ENCODE data around the gene INPP4B. TPM values are rescaled to one million over a fixed set of nuclear protein-coding genes. Genes with fewer than 3 reads are reported as not detected.

INPP4B gene
- polyA plus RNA-seq, 1 experiment = 5.1 TPM

DNA sequence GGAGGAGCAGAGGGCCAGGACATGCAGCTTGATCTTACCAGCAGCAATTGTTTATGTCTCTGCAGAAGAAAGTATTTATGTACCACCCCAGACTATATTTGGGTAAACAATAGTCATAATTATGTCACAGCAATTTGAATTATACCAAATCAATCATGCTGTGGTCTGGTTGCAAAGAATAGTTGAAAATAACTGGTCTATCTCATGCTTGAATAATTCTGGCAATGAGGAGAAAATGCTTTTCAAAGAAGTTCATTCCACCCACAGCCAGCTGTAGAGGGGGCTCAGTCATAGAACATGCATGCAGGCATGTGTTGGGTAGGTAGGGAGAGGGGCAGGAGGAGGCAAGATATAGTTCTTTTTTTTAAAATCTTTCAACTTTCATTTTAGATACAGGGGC lies 810.5 kb downstream of the INPP4B start:
- DNase-seq (ENCODE audit: low read depth, low spot score) = no peak
- Histone ChIP-seq H3K4me3 (ENCODE audit: low read depth, low read length) (no peak overlapping the region), H3K27ac (ENCODE audit: low read depth, low read length) (no peak overlapping the region), H3K9me3 (ENCODE audit: control insufficient read depth, insufficient read depth, low read length) (no peaks in the 10 kb centered on the region), H3K27me3 (ENCODE audit: control insufficient read depth, insufficient read depth, low read length) (no peaks in the 10 kb centered on the region)
- TF ChIP-seq, protein P1, sequence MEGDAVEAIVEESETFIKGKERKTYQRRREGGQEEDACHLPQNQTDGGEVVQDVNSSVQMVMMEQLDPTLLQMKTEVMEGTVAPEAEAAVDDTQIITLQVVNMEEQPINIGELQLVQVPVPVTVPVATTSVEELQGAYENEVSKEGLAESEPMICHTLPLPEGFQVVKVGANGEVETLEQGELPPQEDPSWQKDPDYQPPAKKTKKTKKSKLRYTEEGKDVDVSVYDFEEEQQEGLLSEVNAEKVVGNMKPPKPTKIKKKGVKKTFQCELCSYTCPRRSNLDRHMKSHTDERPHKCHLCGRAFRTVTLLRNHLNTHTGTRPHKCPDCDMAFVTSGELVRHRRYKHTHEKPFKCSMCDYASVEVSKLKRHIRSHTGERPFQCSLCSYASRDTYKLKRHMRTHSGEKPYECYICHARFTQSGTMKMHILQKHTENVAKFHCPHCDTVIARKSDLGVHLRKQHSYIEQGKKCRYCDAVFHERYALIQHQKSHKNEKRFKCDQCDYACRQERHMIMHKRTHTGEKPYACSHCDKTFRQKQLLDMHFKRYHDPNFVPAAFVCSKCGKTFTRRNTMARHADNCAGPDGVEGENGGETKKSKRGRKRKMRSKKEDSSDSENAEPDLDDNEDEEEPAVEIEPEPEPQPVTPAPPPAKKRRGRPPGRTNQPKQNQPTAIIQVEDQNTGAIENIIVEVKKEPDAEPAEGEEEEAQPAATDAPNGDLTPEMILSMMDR (IDR thresholded peaks at IDR 0.05; ENCODE audit: low read depth, low read length) = no peak
- ChIA-PET CTCF (interaction anchor here (0.6 kb wide), 1 partner anchor 326 kb away, joined by 3 read pairs; no protein-coding TSS in a partner anchor), POLR2A (no interaction called here)

GRCh38 chr4:142034101-142034500 lies 812.0 kb downstream of the INPP4B start:
- TF ChIP-seq, protein P1 (IDR thresholded peaks at IDR 0.05; ENCODE audit: low read depth, low read length) = no peak
- H3K27ac ChIP-seq (ENCODE audit: low read depth, low read length) = no peak overlapping the region
- no peak for DNase-seq (ENCODE audit: low read depth, low spot score)
- POLR2A ChIA-PET = no interaction called here
- H3K27me3 ChIP-seq (ENCODE audit: control insufficient read depth, insufficient read depth, low read length) = no peaks in the 10 kb centered on the region
- no peaks in the 10 kb centered on the region for H3K9me3 ChIP-seq (ENCODE audit: control insufficient read depth, insufficient read depth, low read length)
- H3K4me3 ChIP-seq (ENCODE audit: low read depth, low read length) = no peak overlapping the region
- CTCF ChIA-PET = no interaction called here

GRCh38 chr4:142030010-142030409 lies 816.1 kb downstream of the INPP4B start:
- TF ChIP-seq, protein P1 (IDR thresholded peaks at IDR 0.05; ENCODE audit: low read depth, low read length) = no peak
- no peak for DNase-seq (ENCODE audit: low read depth, low spot score)
- ChIA-PET CTCF (no interaction called here), POLR2A (no interaction called here)
- no peaks in the 10 kb centered on the region for H3K27me3 ChIP-seq (ENCODE audit: control insufficient read depth, insufficient read depth, low read length)
- no peaks in the 10 kb centered on the region for H3K9me3 ChIP-seq (ENCODE audit: control insufficient read depth, insufficient read depth, low read length)
- H3K27ac ChIP-seq (ENCODE audit: low read depth, low read length) = no peak overlapping the region
- H3K4me3 ChIP-seq (ENCODE audit: low read depth, low read length) = no peak overlapping the region

- no peaks in the 10 kb centered on the region for H3K9me3 ChIP-seq (ENCODE audit: control insufficient read depth, insufficient read depth, low read length)
- TF ChIP-seq, protein P1 (IDR thresholded peaks at IDR 0.05; ENCODE audit: low read depth, low read length) = no peak
- H3K27ac ChIP-seq (ENCODE audit: low read depth, low read length) = no peak overlapping the region
- CTCF ChIA-PET = interaction anchor here (1.0 kb wide), 1 partner anchor 676 kb away, joined by 3 read pairs; no protein-coding TSS in a partner anchor
- no peak for DNase-seq (ENCODE audit: low read depth, low spot score)
- no peak overlapping the region for H3K4me3 ChIP-seq (ENCODE audit: low read depth, low read length)
- POLR2A ChIA-PET = no interaction called here
- no peaks in the 10 kb centered on the region for H3K27me3 ChIP-seq (ENCODE audit: control insufficient read depth, insufficient read depth, low read length)
Observed at GRCh38 chr4:142021761-142022160, 824.3 kb downstream of the INPP4B start.

GRCh38 chr4:142021181-142021580 lies 824.9 kb downstream of the INPP4B start:
- CTCF ChIA-PET = interaction anchor here (1.0 kb wide), 1 partner anchor 675 kb away, joined by 3 read pairs; no protein-coding TSS in a partner anchor

More at GRCh38 chr4:142021181-142021580, 824.9 kb downstream of the INPP4B start:
- H3K9me3 ChIP-seq (ENCODE audit: control insufficient read depth, insufficient read depth, low read length) = no peaks in the 10 kb centered on the region
- H3K27ac ChIP-seq (ENCODE audit: low read depth, low read length) = no peak overlapping the region
- DNase-seq (ENCODE audit: low read depth, low spot score) = no peak
- POLR2A ChIA-PET = no interaction called here
- H3K27me3 ChIP-seq (ENCODE audit: control insufficient read depth, insufficient read depth, low read length) = no peaks in the 10 kb centered on the region
- TF ChIP-seq, protein P1 (IDR thresholded peaks at IDR 0.05; ENCODE audit: low read depth, low read length) = no peak
- no peak overlapping the region for H3K4me3 ChIP-seq (ENCODE audit: low read depth, low read length)

All from AG04450 (cell line).